HepG2 (cell line): ENCODE results near the gene SLC25A20. TPM values are rescaled to one million over a fixed set of nuclear protein-coding genes. Genes with fewer than 3 reads are reported as not detected.

Experiments used
- ATAC-seq: fragments of 200-7000 bp; cut with Tn5 transposase; 3 replicates; pipeline ENCODE4 v1.9.1; 2020; ENCODE audit warnings: mild to moderate bottlenecking, moderate library complexity
- BruUV-seq: library from RNA; stranded (reverse); fragments of 400-500 nt; replicated peaks from 2 replicates; lab custom pipeline; 2021; lab: Mats Ljungman, UMichigan
- CTCF ChIA-PET: fragments of 300-600 bp; formaldehyde crosslinking; extraction: SDS; loops from one replicate; lab custom pipeline; 2021; ENCODE audit warnings: low total read pairs, inconsistent platforms, low intra/inter-chr PET ratio; lab: Yijun Ruan, JAX
- POLR2A ChIA-PET: fragments of 350-600 bp; sonication (Branson Sonifier 250); formaldehyde crosslinking; loops from one replicate; lab custom pipeline; 2020; ENCODE audit warnings: antibody characterized with exemption, inconsistent platforms; lab: Yijun Ruan, JAX
- DNase-seq: peaks from one replicate; pipeline ENCODE4 v3.0.0-alpha.2; 2015; ENCODE audit warnings: low spot score
- FAIRE-seq: peaks from 3 replicates; lab custom pipeline; 2011; peaks lifted over from hg19 to GRCh38; lab: Jason Lieb, UNC
- H2AFZ ChIP-seq: one replicate; pipeline ENCODE4 v1.6.1; 2011; ENCODE audit warnings: low read length, inconsistent platforms
- H3K27ac ChIP-seq: fragments of 300-600 bp; 3 replicates; pipeline ENCODE4 v1.8.0; 2011; ENCODE audit warnings: mixed run types, mild to moderate bottlenecking, mixed read lengths, low read length, inconsistent platforms; ENCODE audit not compliant: insufficient read depth; ENCODE audit errors: extremely low read length
- H3K27me3 ChIP-seq, 2 experiments: fragments of 200-600 bp in 1 of 2; 2 replicates in 1 of 2; 3 replicates in 1 of 2; pipeline versions ENCODE4 v1.6.0 to v1.8.0; 2011; ENCODE audit warnings: low read length in 2 of 2, mild to moderate bottlenecking in 2 of 2, moderate library complexity in 2 of 2, inconsistent platforms in 1 of 2; ENCODE audit not compliant: insufficient read depth in 2 of 2, control insufficient read depth in 1 of 2
- H3K36me3 ChIP-seq, 2 experiments: fragments of 200-600 bp in 1 of 2; replicated peaks in 1 of 2; 2 replicates in 1 of 2; 3 replicates in 1 of 2; pipeline versions ENCODE4 v1.5.1 to v1.8.0; 2011; ENCODE audit warnings: low read length in 2 of 2, inconsistent platforms in 1 of 2; ENCODE audit not compliant: insufficient read depth in 2 of 2, control insufficient read depth in 1 of 2
- H3K4me1 ChIP-seq: 2 replicates; pipeline ENCODE4 v1.5.1; 2012; ENCODE audit warnings: low read length, inconsistent platforms; ENCODE audit not compliant: insufficient read depth
- H3K4me2 ChIP-seq: 2 replicates; pipeline ENCODE4 v1.6.0; 2011; ENCODE audit warnings: low read depth, low read length, inconsistent platforms
- H3K4me3 ChIP-seq, 3 experiments: fragments of 200-600 bp in 1 of 3; sonication (generic), shearing (Covaris generic) in 1 of 3; replicated peaks in 1 of 3; 2 replicates each; pipeline ENCODE4 v1.5.1; 2011 to 2016; ENCODE audit warnings: low read length in 3 of 3, inconsistent platforms in 2 of 3, low read depth in 2 of 3, mild to moderate bottlenecking in 2 of 3, control low read depth in 1 of 3, mixed read lengths in 1 of 3; ENCODE audit not compliant: insufficient read depth in 1 of 3
- H3K79me2 ChIP-seq: one replicate; pipeline ENCODE4 v1.6.1; 2011; ENCODE audit warnings: low read length, inconsistent platforms; ENCODE audit not compliant: insufficient read depth
- H3K9ac ChIP-seq: 2 replicates; pipeline ENCODE4 v1.6.0; 2011; ENCODE audit warnings: mild to moderate bottlenecking, low read depth, low read length, inconsistent platforms; ENCODE audit not compliant: insufficient read depth
- H3K9me3 ChIP-seq: 2 replicates; pipeline ENCODE4 v1.5.1; 2012; ENCODE audit warnings: mild to moderate bottlenecking, low read length
- H4K20me1 ChIP-seq: 2 replicates; pipeline ENCODE4 v1.6.0; 2011; ENCODE audit warnings: inconsistent platforms, mild to moderate bottlenecking, low read length, moderate library complexity; ENCODE audit not compliant: insufficient read depth
- CEBPB ChIP-seq: IDR thresholded peaks from 2 replicates; pipeline ENCODE4 v1.6.1; 2011; ENCODE audit warnings: low read depth, low read length, improper control_type of control experiment, borderline replicate concordance
- HIVEP1 ChIP-seq: sonication (generic); formaldehyde crosslinking; IDR thresholded peaks from 2 replicates; pipeline ENCODE4 v1.4.0; 2020; ENCODE audit warnings: mild to moderate bottlenecking, missing genetic modification reagents
- HNRNPLL ChIP-seq: fragments of 200-400 bp; formaldehyde crosslinking; IDR thresholded peaks from 2 replicates; pipeline ENCODE4 v1.6.1; 2017; ENCODE audit warnings: mild to moderate bottlenecking, low read depth, low read length; ENCODE audit not compliant: poor library complexity, severe bottlenecking
- KLF15 ChIP-seq: sonication (generic); formaldehyde crosslinking; IDR thresholded peaks from 2 replicates; pipeline ENCODE4 v1.8.1; 2023; ENCODE audit warnings: borderline replicate concordance, mild to moderate bottlenecking, inconsistent platforms, missing genetic modification reagents, mixed read lengths
- NCOA1 ChIP-seq: sonication (generic); formaldehyde crosslinking; IDR thresholded peaks from 2 replicates; pipeline ENCODE4 v1.9.0; 2021; ENCODE audit warnings: missing genetic modification reagents
- SP5 ChIP-seq: IDR thresholded peaks from 2 replicates; pipeline ENCODE4 v1.6.1; 2016; ENCODE audit warnings: low read depth, borderline replicate concordance
- SUZ12 ChIP-seq: fragments of 150-350 bp; IDR thresholded peaks from 2 replicates; pipeline ENCODE4 v1.6.1; 2014; ENCODE audit warnings: low read depth, low read length
- ZBTB3 ChIP-seq: sonication (generic); formaldehyde crosslinking; IDR thresholded peaks from 2 replicates; pipeline ENCODE4 v1.4.0; 2020; ENCODE audit warnings: low read depth, mild to moderate bottlenecking, moderate library complexity, missing genetic modification reagents, borderline replicate concordance
- ZKSCAN8 ChIP-seq: IDR thresholded peaks from 2 replicates; pipeline ENCODE4 v1.6.1; 2016; ENCODE audit warnings: borderline replicate concordance, missing genetic modification reagents, missing compliant biosample characterization
- ZMYM3 ChIP-seq: sonication (generic); formaldehyde crosslinking; IDR thresholded peaks from 2 replicates; pipeline ENCODE4 v1.5.1; 2020; ENCODE audit warnings: mild to moderate bottlenecking, missing genetic modification reagents
- ZNF143 ChIP-seq: sonication (generic); formaldehyde crosslinking; IDR thresholded peaks from 2 replicates; pipeline ENCODE4 v1.4.0; 2020; ENCODE audit warnings: missing genetic modification reagents
- WGBS: methylation state at CpG from one replicate; pipeline ENCODE4 v1.1.6; 2017; ENCODE audit warnings: low lambda C conversion rate; 5-methylcytosine and 5-hydroxymethylcytosine counted together
- in situ Hi-C: cut with HindIII; loops from 2 replicates; pipeline ENCODE4 v1.10.0; 2017; ENCODE audit warnings: low pct_unique_long_range_greater_than_20kb; ENCODE audit not compliant: extremely low pct_ligation_motif_present
- intact Hi-C: fragments of 100-400 bp; cut with micrococcal nuclease; formaldehyde crosslinking; loops from one replicate; pipeline ENCODE4 v1.10.0; 2022; ENCODE audit not compliant: unreplicated experiment
- polyA plus RNA-seq, 8 experiments: library from polyadenylated mRNA; depleted of rRNA in 3 of 8; stranded (reverse) in 7 of 8; unstranded in 1 of 8; fragments of >200 nt; fragmentation: Illumina TruSeq in 4 of 8; extraction: Trizol in 4 of 8; gene quantifications; 2 replicates each; pipeline versions ENCODE4 v1.2.1 to v1.2.3, GENCODE V29; 2011 to 2016; ENCODE audit warnings: low read depth in 4 of 8, missing spikeins in 1 of 8, mixed read lengths in 1 of 8; ENCODE audit not compliant: insufficient read depth in 1 of 8
- total RNA-seq, 5 experiments: library from RNA; depleted of rRNA; stranded (reverse); fragments of >200 nt; fragmentation: Illumina TruSeq; extraction: Trizol; gene quantifications; 2 replicates each; pipeline ENCODE4 v1.2.3, GENCODE V29; 2016; ENCODE audit warnings: low read depth in 1 of 5
- TF ChIP-seq, protein P1 (sequence below): sonication (generic); formaldehyde crosslinking; IDR thresholded peaks from 2 replicates; pipeline ENCODE4 v1.4.0; 2020; ENCODE audit warnings: missing genetic modification reagents, borderline replicate concordance
- TF ChIP-seq, protein P2 (sequence below), 2 experiments: fragments of 450-650 bp in 1 of 2; sonication (generic) in 1 of 2; formaldehyde crosslinking; IDR thresholded peaks; 2 replicates each; pipeline versions ENCODE4 v1.5.0 to v1.8.0; 2020 to 2022; ENCODE audit warnings: mild to moderate bottlenecking in 1 of 2, missing genetic modification reagents in 1 of 2
- TF ChIP-seq, protein P3 (sequence below): sonication (generic); formaldehyde crosslinking; IDR thresholded peaks from 2 replicates; pipeline ENCODE4 v1.5.1; 2020; ENCODE audit warnings: missing genetic modification reagents, mild to moderate bottlenecking, borderline replicate concordance
- TF ChIP-seq, protein P4 (sequence below): sonication (generic); formaldehyde crosslinking; IDR thresholded peaks from 2 replicates; pipeline ENCODE4 v1.5.0; 2020; ENCODE audit warnings: missing genetic modification reagents

Gene SLC25A20
- total and polyA plus RNA-seq, 2 of the 13 experiments (the other 11 are each of a cell fraction or from before 2014, with no cell fraction given) = 21.1 to 26.6 TPM

DNA sequence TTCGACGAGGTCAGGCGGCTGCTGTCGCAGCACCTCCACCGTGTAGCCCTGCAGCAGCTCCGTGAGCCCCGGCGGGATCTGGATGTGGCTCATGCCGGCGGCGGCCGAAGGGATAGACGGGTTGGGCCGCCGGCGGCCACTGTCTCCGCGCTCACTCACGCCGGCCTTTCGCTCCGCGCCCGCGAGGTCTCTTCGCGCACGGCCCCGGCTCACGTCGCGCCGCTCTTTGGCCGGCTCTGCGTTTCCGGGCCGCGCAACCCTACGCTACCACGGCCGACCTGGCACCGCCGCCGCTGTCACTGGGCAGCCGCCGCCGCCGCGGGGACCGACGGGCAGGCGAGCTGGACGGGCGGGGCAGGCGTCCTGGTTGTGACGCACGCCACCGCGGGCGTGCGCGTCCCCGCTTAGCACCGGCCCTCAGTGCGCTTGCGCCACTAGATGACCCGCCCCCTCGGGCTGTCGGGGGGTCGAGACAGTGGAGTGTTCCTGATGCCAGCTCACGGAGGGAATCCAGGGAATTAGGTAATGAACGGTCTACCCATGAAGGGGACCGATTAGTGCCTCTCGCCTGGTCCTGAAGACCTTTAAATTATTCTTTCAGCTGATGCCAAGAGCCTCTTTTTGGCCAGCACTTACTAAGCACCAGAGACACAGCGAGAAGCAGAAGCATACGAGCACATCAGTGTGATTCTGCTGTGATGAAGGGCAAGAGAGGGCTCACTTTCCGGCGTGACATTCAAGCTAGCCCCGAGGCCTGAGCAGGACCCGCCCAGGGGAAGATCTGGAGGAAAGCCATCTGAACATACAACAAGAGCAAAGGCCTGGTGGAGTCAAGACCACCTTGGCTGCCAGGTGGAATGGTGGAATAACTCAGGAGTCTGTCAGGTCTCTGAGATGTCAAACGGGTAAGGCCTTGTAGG lies 50.9 kb downstream of the SLC25A20 start, which contains the start of gene PRKAR2A (continued):
- TF ChIP-seq HIVEP1 (0 out of 2 replicates have a peak, but pooled peaks have one; percentile 3), CEBPB (no peak), ZBTB3 (peak; percentile 71; the same call in 1 of the 2 replicates), ZNF143 (peak; percentile 75), ZKSCAN8 (CRISPR knock-in tag) (no peak)
- TF ChIP-seq, protein P1, sequence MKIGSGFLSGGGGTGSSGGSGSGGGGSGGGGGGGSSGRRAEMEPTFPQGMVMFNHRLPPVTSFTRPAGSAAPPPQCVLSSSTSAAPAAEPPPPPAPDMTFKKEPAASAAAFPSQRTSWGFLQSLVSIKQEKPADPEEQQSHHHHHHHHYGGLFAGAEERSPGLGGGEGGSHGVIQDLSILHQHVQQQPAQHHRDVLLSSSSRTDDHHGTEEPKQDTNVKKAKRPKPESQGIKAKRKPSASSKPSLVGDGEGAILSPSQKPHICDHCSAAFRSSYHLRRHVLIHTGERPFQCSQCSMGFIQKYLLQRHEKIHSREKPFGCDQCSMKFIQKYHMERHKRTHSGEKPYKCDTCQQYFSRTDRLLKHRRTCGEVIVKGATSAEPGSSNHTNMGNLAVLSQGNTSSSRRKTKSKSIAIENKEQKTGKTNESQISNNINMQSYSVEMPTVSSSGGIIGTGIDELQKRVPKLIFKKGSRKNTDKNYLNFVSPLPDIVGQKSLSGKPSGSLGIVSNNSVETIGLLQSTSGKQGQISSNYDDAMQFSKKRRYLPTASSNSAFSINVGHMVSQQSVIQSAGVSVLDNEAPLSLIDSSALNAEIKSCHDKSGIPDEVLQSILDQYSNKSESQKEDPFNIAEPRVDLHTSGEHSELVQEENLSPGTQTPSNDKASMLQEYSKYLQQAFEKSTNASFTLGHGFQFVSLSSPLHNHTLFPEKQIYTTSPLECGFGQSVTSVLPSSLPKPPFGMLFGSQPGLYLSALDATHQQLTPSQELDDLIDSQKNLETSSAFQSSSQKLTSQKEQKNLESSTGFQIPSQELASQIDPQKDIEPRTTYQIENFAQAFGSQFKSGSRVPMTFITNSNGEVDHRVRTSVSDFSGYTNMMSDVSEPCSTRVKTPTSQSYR (CRISPR knock-in tag) = no peak

DNA sequence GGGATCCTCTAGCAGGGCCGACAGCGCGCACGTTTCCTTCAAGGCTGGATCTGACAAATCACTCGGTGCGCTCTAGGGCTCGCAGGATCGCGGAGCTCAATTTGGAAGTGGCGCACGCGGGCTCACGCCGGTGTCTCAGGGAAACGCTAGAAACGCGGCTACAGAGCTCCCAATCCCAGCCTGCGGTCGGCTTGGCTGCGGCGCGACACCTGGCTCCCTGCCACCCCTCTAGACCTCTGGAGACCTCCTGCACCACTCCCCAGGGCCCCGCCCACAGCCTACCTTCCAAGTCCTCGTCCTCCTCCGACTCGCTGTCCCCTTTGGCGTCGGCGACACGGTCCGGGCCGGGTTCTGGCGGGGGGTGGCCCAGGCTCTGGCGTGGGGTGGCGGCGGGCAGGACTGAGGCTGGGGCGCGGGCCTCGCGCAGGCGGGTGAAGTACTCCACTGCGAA lies 51.6 kb downstream of the SLC25A20 start:
- Histone ChIP-seq H3K9me3 (no peaks in the 10 kb centered on the region), H3K4me2 (peak overlapping the region; percentile 86), H3K27me3 (no peaks in the 10 kb centered on the region), H3K36me3 (no peaks in the 10 kb centered on the region), H3K4me3 (peak overlapping the region; percentile 67 to 89 (median 78)), H2AFZ (no peak overlapping the region), H3K9ac (peak overlapping the region; percentile 81), H3K4me1 (peaks cover 26% of the 10 kb centered on the region), H3K27ac (peak overlapping the region; percentile 88), H4K20me1 (no peaks in the 10 kb centered on the region), H3K79me2 (peaks cover 16% of the 10 kb centered on the region)
- POLR2A ChIA-PET = interaction anchor here (0.5 to 2.0 kb wide), 15 partner anchors 9 to 274 kb away, joined by 3 to 27 read pairs (median 4); partner anchors contain the start of genes ARIH2, IMPDH2, SLC25A20 and USP19
- FAIRE-seq (no peak), DNase-seq (peak; percentile 55), ATAC-seq (peak; percentile 78)
- in situ Hi-C loops (no loop called here), intact Hi-C loops (loop anchor here (1.0 to 10.0 kb wide), 3 partner anchors 50 to 70 kb away; partner anchors contain the start of gene ARIH2)
- CTCF ChIA-PET = no interaction called here
- BruUV-seq = no TSS peak
- 1% methylated on average over 20 of the region's 42 CpGs for WGBS
- no peak for TF ChIP-seq SUZ12
- TF ChIP-seq, protein P2, sequence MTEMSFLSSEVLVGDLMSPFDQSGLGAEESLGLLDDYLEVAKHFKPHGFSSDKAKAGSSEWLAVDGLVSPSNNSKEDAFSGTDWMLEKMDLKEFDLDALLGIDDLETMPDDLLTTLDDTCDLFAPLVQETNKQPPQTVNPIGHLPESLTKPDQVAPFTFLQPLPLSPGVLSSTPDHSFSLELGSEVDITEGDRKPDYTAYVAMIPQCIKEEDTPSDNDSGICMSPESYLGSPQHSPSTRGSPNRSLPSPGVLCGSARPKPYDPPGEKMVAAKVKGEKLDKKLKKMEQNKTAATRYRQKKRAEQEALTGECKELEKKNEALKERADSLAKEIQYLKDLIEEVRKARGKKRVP (CRISPR knock-in tag; IDR thresholded peaks at IDR 0.05) = 0 out of 4 replicates have a peak, but pooled peaks of 1 of the 2 experiments have one; percentile 23
- 0 out of 2 replicates have a peak, but pooled peaks have one; percentile 33 for TF ChIP-seq KLF15 (CRISPR knock-in tag)
- peak; percentile 89 for TF ChIP-seq HIVEP1
- peak; percentile 49; the same call in 1 of the 2 replicates for TF ChIP-seq NCOA1
- TF ChIP-seq ZMYM3 (CRISPR knock-in tag) = peak; percentile 43; the same call in 1 of the 2 replicates
- TF ChIP-seq HNRNPLL = peak; percentile 96
- TF ChIP-seq SP5 (CRISPR knock-in tag) = 0 out of 2 replicates have a peak, but pooled peaks have one; percentile 14
- TF ChIP-seq, protein P3, sequence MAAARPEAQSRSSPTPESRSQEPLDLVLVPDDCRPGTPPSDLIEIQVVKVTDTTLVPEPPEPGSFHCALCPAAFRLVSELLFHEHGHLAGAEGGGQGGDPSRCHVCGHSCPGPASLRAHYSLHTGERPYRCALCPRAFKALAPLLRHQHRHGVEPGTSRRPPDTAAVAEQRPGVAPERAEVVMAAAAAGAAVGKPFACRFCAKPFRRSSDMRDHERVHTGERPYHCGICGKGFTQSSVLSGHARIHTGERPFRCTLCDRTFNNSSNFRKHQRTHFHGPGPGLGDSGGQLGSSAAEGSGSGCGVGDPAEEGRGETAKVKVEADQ (CRISPR knock-in tag) = peak; percentile 70; the same call in 1 of the 2 replicates
- TF ChIP-seq, protein P4, sequence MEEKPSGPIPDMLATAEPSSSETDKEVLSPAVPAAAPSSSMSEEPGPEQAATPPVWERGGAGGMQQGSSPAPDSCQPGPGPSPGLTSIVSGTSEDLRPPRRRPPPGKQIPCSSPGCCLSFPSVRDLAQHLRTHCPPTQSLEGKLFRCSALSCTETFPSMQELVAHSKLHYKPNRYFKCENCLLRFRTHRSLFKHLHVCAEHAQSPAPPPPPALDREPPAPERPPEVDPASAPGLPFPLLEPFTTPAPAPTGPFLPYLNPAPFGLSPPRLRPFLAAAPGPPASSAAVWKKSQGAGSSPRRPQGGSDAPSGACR = 0 out of 2 replicates have a peak, but pooled peaks have one; percentile 48
